Measurements from ENCODE around the gene LRP4. TPM values are rescaled to one million over a fixed set of nuclear protein-coding genes. Genes with fewer than 3 reads are reported as not detected.

Gene LRP4
- total RNA-seq, 1 donor: 2.2 TPM

GRCh38 chr11:46855863-46856262 is 62.5 kb downstream of the LRP4 start:
- H3K27ac ChIP-seq (ENCODE audit: low read depth, low read length): no peak overlapping the region
- H4K20me1 ChIP-seq (ENCODE audit: insufficient read depth, low read length): no peaks in the 10 kb centered on the region
- TF ChIP-seq CTCF (IDR thresholded peaks at IDR 0.05; ENCODE audit: extremely low read depth, low read depth, low read length): no peak
- H3K36me3 ChIP-seq (ENCODE audit: insufficient read depth, low read length): no peaks in the 10 kb centered on the region
- H3K4me2 ChIP-seq (ENCODE audit: insufficient read depth, low read length): no peak overlapping the region
- no peak overlapping the region for H3K4me3 ChIP-seq (ENCODE audit: insufficient read depth, low read length)
- no peaks in the 10 kb centered on the region for H3K4me1 ChIP-seq (ENCODE audit: insufficient read depth, low read length)
- no peak for DNase-seq (ENCODE audit: insufficient read length, low spot score, missing footprints)
- no peaks in the 10 kb centered on the region for H3K79me2 ChIP-seq (ENCODE audit: insufficient read depth, low read length)
- no peak overlapping the region for H2AFZ ChIP-seq (ENCODE audit: low read length)
- no peaks in the 10 kb centered on the region for H3K9me3 ChIP-seq (ENCODE audit: low read depth, low read length)
- no peaks in the 10 kb centered on the region for H3K27me3 ChIP-seq (ENCODE audit: insufficient read depth, low read length)

- H2AFZ ChIP-seq (ENCODE audit: low read length): no peak overlapping the region
- no peak for DNase-seq (ENCODE audit: insufficient read length, low spot score, missing footprints)
- H4K20me1 ChIP-seq (ENCODE audit: insufficient read depth, low read length): no peaks in the 10 kb centered on the region
- TF ChIP-seq CTCF (IDR thresholded peaks at IDR 0.05; ENCODE audit: extremely low read depth, low read depth, low read length): no peak
- no peaks in the 10 kb centered on the region for H3K27me3 ChIP-seq (ENCODE audit: insufficient read depth, low read length)
- H3K4me3 ChIP-seq (ENCODE audit: insufficient read depth, low read length): no peak overlapping the region
- H3K36me3 ChIP-seq (ENCODE audit: insufficient read depth, low read length): no peaks in the 10 kb centered on the region
- no peak overlapping the region for H3K27ac ChIP-seq (ENCODE audit: low read depth, low read length)
- H3K4me2 ChIP-seq (ENCODE audit: insufficient read depth, low read length): no peak overlapping the region
- H3K4me1 ChIP-seq (ENCODE audit: insufficient read depth, low read length): no peaks in the 10 kb centered on the region
- H3K79me2 ChIP-seq (ENCODE audit: insufficient read depth, low read length): no peaks in the 10 kb centered on the region
- H3K9me3 ChIP-seq (ENCODE audit: low read depth, low read length): no peaks in the 10 kb centered on the region
Measured at GRCh38 chr11:46855167-46855566, 63.2 kb downstream of the LRP4 start.

GRCh38 chr11:46850829-46851380 is 67.4 kb downstream of the LRP4 start:
- Histone ChIP-seq H3K27me3 (ENCODE audit: insufficient read depth, low read length) (no peaks in the 10 kb centered on the region), H3K9me3 (ENCODE audit: low read depth, low read length) (no peaks in the 10 kb centered on the region), H3K4me1 (ENCODE audit: insufficient read depth, low read length) (no peaks in the 10 kb centered on the region), H3K4me3 (ENCODE audit: insufficient read depth, low read length) (no peak overlapping the region), H3K4me2 (ENCODE audit: insufficient read depth, low read length) (no peak overlapping the region), H3K36me3 (ENCODE audit: insufficient read depth, low read length) (no peaks in the 10 kb centered on the region), H3K79me2 (ENCODE audit: insufficient read depth, low read length) (peaks cover 2% of the 10 kb centered on the region), H2AFZ (ENCODE audit: low read length) (no peak overlapping the region), H4K20me1 (ENCODE audit: insufficient read depth, low read length) (no peaks in the 10 kb centered on the region), H3K27ac (ENCODE audit: low read depth, low read length) (no peak overlapping the region)
- TF ChIP-seq CTCF (IDR thresholded peaks at IDR 0.05; ENCODE audit: extremely low read depth, low read depth, low read length): no peak
- DNase-seq (ENCODE audit: insufficient read length, low spot score, missing footprints): no peak

- no peaks in the 10 kb centered on the region for H3K27me3 ChIP-seq (ENCODE audit: insufficient read depth, low read length)
- no peaks in the 10 kb centered on the region for H3K36me3 ChIP-seq (ENCODE audit: insufficient read depth, low read length)
- peaks cover 6% of the 10 kb centered on the region for H3K4me1 ChIP-seq (ENCODE audit: insufficient read depth, low read length)
- no peak for DNase-seq (ENCODE audit: insufficient read length, low spot score, missing footprints)
- TF ChIP-seq CTCF (IDR thresholded peaks at IDR 0.05; ENCODE audit: extremely low read depth, low read depth, low read length): no peak
- no peaks in the 10 kb centered on the region for H3K9me3 ChIP-seq (ENCODE audit: low read depth, low read length)
- no peak overlapping the region for H3K4me3 ChIP-seq (ENCODE audit: insufficient read depth, low read length)
- no peak overlapping the region for H3K27ac ChIP-seq (ENCODE audit: low read depth, low read length)
- peaks cover 15% of the 10 kb centered on the region for H3K79me2 ChIP-seq (ENCODE audit: insufficient read depth, low read length)
- no peaks in the 10 kb centered on the region for H4K20me1 ChIP-seq (ENCODE audit: insufficient read depth, low read length)
- H2AFZ ChIP-seq (ENCODE audit: low read length): no peak overlapping the region
- H3K4me2 ChIP-seq (ENCODE audit: insufficient read depth, low read length): no peak overlapping the region
Measured at GRCh38 chr11:46849631-46850030, 68.7 kb downstream of the LRP4 start.
